Mesodermal cell (in vitro differentiated cells): Measurements from ENCODE around the gene C16orf92.
A peak's percentile ranks its signal among the peaks of the same experiment; 100 is the strongest.
"Not testable (repeated sequence)": the region's sequence is repeated elsewhere in the genome, so short reads cannot be mapped to it uniquely, and the experiment has no call there.

ENCODE experiments used
- H3K27ac ChIP-seq: 2 replicates; pipeline ENCODE4 v1.7.0; 2013; ENCODE audit warnings: mild to moderate bottlenecking, low read depth, low read length, moderate library complexity; ENCODE audit not compliant: severe bottlenecking
- H3K36me3 ChIP-seq: 2 replicates; pipeline ENCODE4 v1.7.1; 2013; ENCODE audit warnings: mild to moderate bottlenecking, low read length, moderate library complexity; ENCODE audit not compliant: control insufficient read depth, insufficient read depth
- H3K4me1 ChIP-seq: one replicate; pipeline ENCODE4 v1.7.1; 2013; ENCODE audit warnings: mild to moderate bottlenecking, low read length; ENCODE audit not compliant: insufficient read depth, control insufficient read depth, poor library complexity, severe bottlenecking
- H3K4me3 ChIP-seq: 2 replicates; pipeline ENCODE4 v1.7.0; 2013; ENCODE audit warnings: low read length, control low read depth, mild to moderate bottlenecking; ENCODE audit not compliant: insufficient read depth, poor library complexity, severe bottlenecking; ENCODE audit errors: extremely low read depth
- H3K9me3 ChIP-seq: 2 replicates; pipeline ENCODE4 v1.7.1; 2013; ENCODE audit warnings: mild to moderate bottlenecking, low read length, moderate library complexity; ENCODE audit not compliant: control insufficient read depth
- WGBS, 2 experiments: methylation state at CpG; one replicate each; pipeline ENCODE4 v1.1.5; 2013; ENCODE audit warnings: missing lambda C conversion rate in 2 of 2; ENCODE audit not compliant: insufficient coverage in 2 of 2; 5-methylcytosine and 5-hydroxymethylcytosine counted together

The C16orf92 gene

GRCh38 chr16:30006095-30006473 lies 16.9 kb upstream of the C16orf92 start:
- no peaks in the 10 kb centered on the region for H3K9me3 ChIP-seq
- WGBS, 2 experiments, result 92 to 97% methylated on average over 17 to 18 of the region's 18 CpGs
- H3K4me3 ChIP-seq, result no peak overlapping the region
- H3K27ac ChIP-seq, result no peak overlapping the region
- H3K36me3 ChIP-seq, result peaks cover 23% of the 10 kb centered on the region
- H3K4me1 ChIP-seq, result no peaks in the 10 kb centered on the region

GRCh38 chr16:30006659-30007377 lies 16.2 kb upstream of the C16orf92 start:
- 92 to 94% methylated on average over 25 to 31 of the region's 34 CpGs for WGBS, 2 experiments
- no peak overlapping the region for H3K4me3 ChIP-seq
- H3K9me3 ChIP-seq, result no peaks in the 10 kb centered on the region

GRCh38 chr16:30007378-30007895 lies 15.6 kb upstream of the C16orf92 start:
- H3K4me3 ChIP-seq, result no peak overlapping the region
- peaks cover 11% of the 10 kb centered on the region for H3K36me3 ChIP-seq
- H3K9me3 ChIP-seq, result no peaks in the 10 kb centered on the region
- 84 to 89% methylated on average over 10 to 11 of the region's 11 CpGs for WGBS, 2 experiments
- H3K27ac ChIP-seq, result no peak overlapping the region
- H3K4me1 ChIP-seq, result no peaks in the 10 kb centered on the region

More at GRCh38 chr16:30006659-30007377, 16.2 kb upstream of the C16orf92 start:
- Histone ChIP-seq H3K36me3 (peaks cover 15% of the 10 kb centered on the region), H3K4me1 (no peaks in the 10 kb centered on the region), H3K27ac (no peak overlapping the region)

DNA sequence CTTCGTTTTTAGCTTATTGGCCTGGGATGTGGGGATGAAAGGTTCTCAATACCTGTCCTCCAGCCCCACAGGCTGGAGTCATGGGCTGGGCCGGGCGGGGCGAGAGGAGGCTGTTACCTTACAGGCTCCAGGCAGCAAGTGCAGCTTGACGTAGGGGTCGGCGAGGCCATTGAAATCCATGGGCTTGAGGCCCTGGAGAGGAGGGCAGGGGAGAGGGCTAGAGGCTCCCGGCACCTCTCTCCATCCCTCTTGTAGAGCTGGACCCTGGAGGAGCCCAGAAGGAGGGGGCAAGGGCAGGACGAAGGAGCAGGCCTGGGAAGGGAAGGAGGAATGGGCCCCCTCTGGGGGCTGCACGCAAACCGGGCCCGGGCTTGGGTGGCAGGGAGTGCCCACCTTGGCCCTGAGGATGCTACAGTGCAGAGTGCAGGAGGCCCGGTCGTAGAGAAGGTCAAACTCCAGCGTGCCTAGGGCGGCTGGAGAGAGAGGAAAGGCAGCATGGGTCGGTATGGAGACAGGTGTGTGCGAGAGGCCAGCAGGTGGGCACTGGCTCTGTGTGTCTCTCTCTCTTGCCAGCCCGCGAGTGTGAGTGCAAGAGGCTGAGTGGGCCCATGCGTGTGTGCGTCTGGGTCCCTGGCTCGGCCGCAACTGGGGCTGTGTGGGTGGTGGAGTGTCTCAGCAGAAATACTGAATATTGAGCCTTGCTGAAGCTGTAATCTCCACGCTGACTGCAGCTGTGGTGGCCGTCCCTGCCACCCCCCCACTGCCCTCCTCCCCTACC lies 13.7 kb upstream of the C16orf92 start:
- H3K4me1 ChIP-seq, result no peaks in the 10 kb centered on the region
- no peak overlapping the region for H3K4me3 ChIP-seq
- no peak overlapping the region for H3K27ac ChIP-seq
- WGBS, 2 experiments, result 68 to 71% methylated on average over 9 to 22 of the region's 26 CpGs
- no peaks in the 10 kb centered on the region for H3K9me3 ChIP-seq
- peaks cover 9% of the 10 kb centered on the region for H3K36me3 ChIP-seq

DNA sequence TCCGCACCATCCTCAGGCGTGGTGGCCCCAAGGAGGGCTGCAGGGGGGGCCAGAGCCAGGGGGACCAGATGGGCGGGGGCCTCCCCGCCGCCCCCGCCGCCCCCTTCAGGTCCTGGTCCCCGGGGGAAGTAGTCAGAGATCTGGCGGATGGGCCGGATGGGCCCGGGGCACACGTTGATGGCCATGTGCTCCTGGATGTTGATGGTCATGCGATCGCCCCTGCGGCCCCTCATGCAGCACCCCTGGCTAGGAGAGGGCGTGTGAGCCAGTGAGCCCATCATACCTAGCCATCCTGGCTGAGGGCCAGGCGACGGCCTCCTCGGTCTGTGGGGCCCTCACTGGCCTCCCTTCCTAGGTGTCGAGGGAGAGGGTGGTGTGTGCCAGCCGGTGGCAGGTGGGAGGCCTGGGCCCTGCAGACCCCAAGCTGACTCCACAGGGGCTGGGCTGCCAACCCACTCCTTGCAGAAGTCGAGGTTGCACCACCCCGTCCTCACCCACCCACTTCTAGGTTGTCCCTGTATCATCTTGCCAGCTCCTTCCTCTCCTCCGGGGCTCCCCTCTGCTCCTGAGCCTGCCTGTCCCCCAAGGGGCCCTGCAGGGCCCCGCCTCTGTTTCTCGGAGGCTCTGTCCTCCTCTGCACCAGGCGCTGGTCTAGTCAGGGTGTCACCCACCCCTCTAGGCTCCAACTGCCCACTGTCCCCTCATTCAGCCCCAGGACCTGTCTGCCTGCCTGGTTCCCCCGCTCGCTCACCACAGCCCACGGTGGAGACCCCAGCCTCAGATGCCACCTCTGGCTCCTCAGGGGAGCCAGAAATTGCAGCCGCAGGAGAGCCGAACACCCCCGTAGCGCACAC lies 12.8 kb upstream of the C16orf92 start:
- Histone ChIP-seq H3K9me3 (no peaks in the 10 kb centered on the region), H3K36me3 (peaks cover 5% of the 10 kb centered on the region), H3K4me1 (no peaks in the 10 kb centered on the region), H3K27ac (no peak overlapping the region), H3K4me3 (peak overlapping the region; percentile 44)
- 42 to 52% methylated on average over 20 to 28 of the region's 34 CpGs for WGBS, 2 experiments

GRCh38 chr16:30010844-30011713 lies 11.9 kb upstream of the C16orf92 start, which contains the start of gene DOC2A:
Gene DOC2A (minus strand): TSS chr16:30011027. CDS start chr16:30010222, 805 bp downstream.
- WGBS, 2 experiments, result 0 to 1% methylated on average over 44 to 48 of the region's 99 CpGs
- H3K27ac ChIP-seq, result no peak within 1 kb of the TSS
- H3K4me3 ChIP-seq, result peak within 1 kb of the TSS; percentile 44
- no peaks in the 10 kb centered on the region for H3K36me3 ChIP-seq
- no peaks in the 10 kb centered on the region for H3K4me1 ChIP-seq
- no peaks in the 10 kb centered on the region for H3K9me3 ChIP-seq

- Histone ChIP-seq H3K9me3 (no peaks in the 10 kb centered on the region), H3K4me1 (no peaks in the 10 kb centered on the region), H3K36me3 (no peaks in the 10 kb centered on the region), H3K27ac (no peak overlapping the region), H3K4me3 (peak overlapping the region; percentile 44)
- WGBS, 2 experiments, result 18 to 25% methylated on average over 26 to 29 of the region's 31 CpGs
Measured at GRCh38 chr16:30011714-30012504, 11.1 kb upstream of the C16orf92 start.

DNA sequence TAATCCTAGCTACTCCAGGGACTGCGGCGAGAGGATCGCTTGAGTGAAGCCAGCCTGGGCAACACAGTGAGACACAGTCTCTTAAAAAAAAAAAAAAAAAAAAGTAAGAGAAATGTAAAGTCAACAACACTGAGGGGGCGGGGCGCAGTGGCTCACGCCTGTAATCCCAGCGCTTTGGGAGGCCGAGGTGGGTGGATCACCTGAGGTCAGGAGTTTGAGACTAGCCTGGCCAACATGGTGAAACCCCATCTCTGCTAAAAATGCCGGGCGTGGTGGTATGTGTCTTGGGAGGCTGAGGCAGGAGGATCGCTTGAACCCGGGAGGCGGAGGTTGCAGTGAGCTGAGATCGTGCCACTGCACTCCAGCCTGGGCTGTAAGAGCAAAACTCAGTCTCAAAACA lies 10.4 kb upstream of the C16orf92 start:
- H3K36me3 ChIP-seq, H3K4me1 ChIP-seq, H3K9me3 ChIP-seq, H3K27ac ChIP-seq, H3K4me3 ChIP-seq: not testable (repeated sequence)
- WGBS, 2 experiments, result 72 to 94% methylated on average over 8 to 11 of the region's 14 CpGs

- H3K9me3 ChIP-seq, H3K27ac ChIP-seq, H3K36me3 ChIP-seq, H3K4me3 ChIP-seq, H3K4me1 ChIP-seq: not testable (repeated sequence)
- WGBS, 2 experiments, result 91 to 98% methylated on average over 7 of the region's 7 CpGs
Measured at GRCh38 chr16:30015450-30015849, 7.5 kb upstream of the C16orf92 start.
